SK-N-SH (cell line): ENCODE measurements around the gene TOX2.

Source experiments
- ELF1 ChIP-seq: IDR thresholded peaks from 2 replicates; pipeline ENCODE4 v1.4.0; 2012
- PBX3 ChIP-seq: IDR thresholded peaks from 2 replicates; pipeline ENCODE4; 2012
- POLR2AphosphoS5 ChIP-seq: IDR thresholded peaks from 2 replicates; pipeline ENCODE4 v1.6.1; 2012; ENCODE audit warnings: low read depth, low read length
- RAD21 ChIP-seq: IDR thresholded peaks from 2 replicates; pipeline ENCODE4 v1.6.1; 2012; ENCODE audit warnings: mild to moderate bottlenecking, low read length
- RFX5 ChIP-seq: IDR thresholded peaks from 2 replicates; pipeline ENCODE4 v1.6.1; 2012; ENCODE audit warnings: mild to moderate bottlenecking, improper control_type of control experiment, low read length
- RXRA ChIP-seq: IDR thresholded peaks from 2 replicates; pipeline ENCODE4 v1.4.0; 2012; ENCODE audit warnings: low read depth, mild to moderate bottlenecking, borderline replicate concordance
- SMC3 ChIP-seq: IDR thresholded peaks from 2 replicates; pipeline ENCODE4 v1.6.1; 2012; ENCODE audit warnings: low read depth, low read length, improper control_type of control experiment
- TAF1 ChIP-seq: IDR thresholded peaks from 2 replicates; pipeline ENCODE4 v1.6.1; 2012; ENCODE audit warnings: low read depth, mild to moderate bottlenecking, low read length, moderate library complexity, borderline replicate concordance
- TEAD4 ChIP-seq: IDR thresholded peaks from 2 replicates; pipeline ENCODE4 v1.4.0; 2012; ENCODE audit warnings: mild to moderate bottlenecking, borderline replicate concordance; ENCODE audit not compliant: insufficient read depth
- YY1 ChIP-seq: IDR thresholded peaks from 2 replicates; pipeline ENCODE4 v1.4.0; 2012; ENCODE audit warnings: low read depth, mild to moderate bottlenecking
- ZBTB33 ChIP-seq: IDR thresholded peaks from 2 replicates; pipeline ENCODE4 v1.4.0; 2012; ENCODE audit warnings: low read depth, borderline replicate concordance
- TF ChIP-seq, protein P1 (sequence below): fragments of 200-600 bp; sonication (generic); IDR thresholded peaks from 2 replicates; pipeline ENCODE4 v1.6.1; 2017; ENCODE audit warnings: antibody characterized with exemption, mild to moderate bottlenecking, moderate library complexity
- TF ChIP-seq, protein P2 (sequence below): IDR thresholded peaks from 2 replicates; pipeline ENCODE4 v1.4.0; 2012; ENCODE audit warnings: low read depth

DNA sequence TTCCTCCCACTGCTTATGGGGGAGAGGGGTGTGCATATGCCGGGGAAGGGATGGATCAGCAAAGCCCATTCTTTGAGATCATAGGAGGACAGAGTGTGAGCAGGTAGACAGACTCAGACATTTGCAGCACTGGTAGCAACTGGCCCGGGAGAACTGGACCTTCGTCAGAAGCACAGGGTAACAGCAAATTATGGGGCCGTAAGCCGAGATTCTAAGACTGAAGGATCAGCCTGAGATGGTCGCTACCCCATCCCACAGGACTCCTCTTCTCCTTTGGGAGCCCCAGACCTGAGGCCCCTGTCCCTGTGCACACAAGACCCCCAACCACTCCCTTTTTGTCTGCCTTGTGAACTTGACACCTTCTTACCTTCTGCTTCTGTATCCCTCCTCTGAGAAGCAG, 106.5 kb downstream of the TOX2 start:
- TF ChIP-seq, protein P1, sequence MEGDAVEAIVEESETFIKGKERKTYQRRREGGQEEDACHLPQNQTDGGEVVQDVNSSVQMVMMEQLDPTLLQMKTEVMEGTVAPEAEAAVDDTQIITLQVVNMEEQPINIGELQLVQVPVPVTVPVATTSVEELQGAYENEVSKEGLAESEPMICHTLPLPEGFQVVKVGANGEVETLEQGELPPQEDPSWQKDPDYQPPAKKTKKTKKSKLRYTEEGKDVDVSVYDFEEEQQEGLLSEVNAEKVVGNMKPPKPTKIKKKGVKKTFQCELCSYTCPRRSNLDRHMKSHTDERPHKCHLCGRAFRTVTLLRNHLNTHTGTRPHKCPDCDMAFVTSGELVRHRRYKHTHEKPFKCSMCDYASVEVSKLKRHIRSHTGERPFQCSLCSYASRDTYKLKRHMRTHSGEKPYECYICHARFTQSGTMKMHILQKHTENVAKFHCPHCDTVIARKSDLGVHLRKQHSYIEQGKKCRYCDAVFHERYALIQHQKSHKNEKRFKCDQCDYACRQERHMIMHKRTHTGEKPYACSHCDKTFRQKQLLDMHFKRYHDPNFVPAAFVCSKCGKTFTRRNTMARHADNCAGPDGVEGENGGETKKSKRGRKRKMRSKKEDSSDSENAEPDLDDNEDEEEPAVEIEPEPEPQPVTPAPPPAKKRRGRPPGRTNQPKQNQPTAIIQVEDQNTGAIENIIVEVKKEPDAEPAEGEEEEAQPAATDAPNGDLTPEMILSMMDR, result no peak
- TF ChIP-seq SMC3, result no peak
- no peak for TF ChIP-seq TEAD4
- TF ChIP-seq PBX3, result no peak
- no peak for TF ChIP-seq RAD21
- TF ChIP-seq, protein P2, sequence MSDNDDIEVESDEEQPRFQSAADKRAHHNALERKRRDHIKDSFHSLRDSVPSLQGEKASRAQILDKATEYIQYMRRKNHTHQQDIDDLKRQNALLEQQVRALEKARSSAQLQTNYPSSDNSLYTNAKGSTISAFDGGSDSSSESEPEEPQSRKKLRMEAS, result no peak
- no peak for TF ChIP-seq ZBTB33
- no peak for TF ChIP-seq POLR2AphosphoS5
- no peak for TF ChIP-seq YY1
- no peak for TF ChIP-seq ELF1
- no peak for TF ChIP-seq TAF1
- TF ChIP-seq RFX5, result no peak
- no peak for TF ChIP-seq RXRA
